ENCODE data around the gene SNX30. TPM values are rescaled to one million over a fixed set of nuclear protein-coding genes. Genes with fewer than 3 reads are reported as not detected.
A peak's percentile ranks its signal among the peaks of the same experiment; 100 is the strongest.

The SNX30 gene
- total RNA-seq, 4 donors from 2014 or later = 12.8 to 16.1 (median 14.4) TPM

DNA sequence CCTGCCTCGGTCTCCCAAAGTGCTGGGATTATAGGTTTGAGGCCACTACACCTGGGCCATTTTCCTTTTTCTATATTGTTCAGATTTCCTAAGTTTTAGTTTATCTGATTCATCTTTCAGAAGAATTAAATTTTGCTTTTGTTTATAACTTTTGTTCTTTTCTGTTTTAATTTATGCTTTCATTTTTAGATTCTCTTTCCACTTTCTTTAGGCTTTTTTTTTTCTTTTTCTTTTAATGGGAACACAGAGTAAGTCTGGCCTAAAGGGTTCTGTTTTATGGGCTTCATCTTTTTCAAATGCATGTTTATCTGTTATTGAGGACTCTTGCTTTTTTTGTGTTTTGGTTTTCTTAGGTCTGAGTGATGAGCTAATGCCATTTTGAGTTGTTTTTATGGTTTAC lies 42.1 kb downstream of the SNX30 start:
- H3K27me3 ChIP-seq = no peaks in the 10 kb centered on the region
- TF ChIP-seq EP300 (IDR thresholded peaks at IDR 0.05) = no peak
- no peak for TF ChIP-seq POLR2A (IDR thresholded peaks at IDR 0.05)
- TF ChIP-seq CTCF (IDR thresholded peaks at IDR 0.05) = no peak
- TF ChIP-seq POLR2AphosphoS5 (IDR thresholded peaks at IDR 0.05) = no peak
- no peaks in the 10 kb centered on the region for H3K4me1 ChIP-seq
- H3K27ac ChIP-seq = no peak overlapping the region
- no peaks in the 10 kb centered on the region for H3K36me3 ChIP-seq
- H3K9me3 ChIP-seq = no peaks in the 10 kb centered on the region
- H3K4me3 ChIP-seq = no peak overlapping the region
- no peak for DNase-seq (ENCODE audit: low spot score in 2 of 2)
- 46% methylated on average over 1 of the region's 1 CpG for WGBS

GRCh38 chr9:112793213-112793810 lies 42.8 kb downstream of the SNX30 start:
- no peaks in the 10 kb centered on the region for H3K27me3 ChIP-seq
- no peaks in the 10 kb centered on the region for H3K9me3 ChIP-seq
- TF ChIP-seq POLR2A (IDR thresholded peaks at IDR 0.05) (no peak), POLR2AphosphoS5 (IDR thresholded peaks at IDR 0.05) (no peak), EP300 (IDR thresholded peaks at IDR 0.05) (no peak), CTCF (IDR thresholded peaks at IDR 0.05) (no peak)
- DNase-seq (ENCODE audit: low spot score in 2 of 2) = peak in 1 of 2 donors; percentile 65
- H3K27ac ChIP-seq = no peak overlapping the region
- no peaks in the 10 kb centered on the region for H3K4me1 ChIP-seq
- no peak overlapping the region for H3K4me3 ChIP-seq
- WGBS = 74% methylated on average over 5 of the region's 5 CpGs
- H3K36me3 ChIP-seq = no peaks in the 10 kb centered on the region

GRCh38 chr9:112794731-112795130 lies 44.2 kb downstream of the SNX30 start:
- H3K36me3 ChIP-seq = no peaks in the 10 kb centered on the region
- no peaks in the 10 kb centered on the region for H3K4me1 ChIP-seq
- no peak overlapping the region for H3K4me3 ChIP-seq
- H3K9me3 ChIP-seq = no peaks in the 10 kb centered on the region
- no peak for DNase-seq (ENCODE audit: low spot score in 2 of 2)
- no peak for TF ChIP-seq POLR2A (IDR thresholded peaks at IDR 0.05)
- TF ChIP-seq POLR2AphosphoS5 (IDR thresholded peaks at IDR 0.05) = no peak
- no peak for TF ChIP-seq EP300 (IDR thresholded peaks at IDR 0.05)
- TF ChIP-seq CTCF (IDR thresholded peaks at IDR 0.05) = no peak
- no peaks in the 10 kb centered on the region for H3K27me3 ChIP-seq
- no peak overlapping the region for H3K27ac ChIP-seq

GRCh38 chr9:112795921-112796320 lies 45.4 kb downstream of the SNX30 start:
- no peak overlapping the region for H3K27ac ChIP-seq

DNA sequence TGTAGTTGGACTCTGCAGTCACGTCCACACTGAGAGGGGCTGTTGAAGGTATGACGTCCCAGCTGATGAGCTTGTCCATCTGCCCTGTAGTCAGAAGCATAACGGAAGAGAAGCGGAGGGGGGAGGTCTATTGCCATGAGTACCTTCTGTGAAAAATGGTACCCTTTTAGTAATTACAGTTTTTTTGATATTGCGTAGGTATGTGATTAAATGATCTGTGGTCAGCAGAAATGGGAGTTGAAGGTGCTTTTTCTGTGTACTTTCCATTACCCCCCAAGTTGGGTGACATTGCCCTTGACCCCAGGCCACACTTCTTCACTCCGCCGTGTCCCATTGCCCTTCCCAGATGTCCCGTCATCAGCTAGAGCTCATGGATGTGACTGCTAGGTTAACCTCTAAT lies 45.9 kb downstream of the SNX30 start:
- H3K4me3 ChIP-seq = no peak overlapping the region
- no peaks in the 10 kb centered on the region for H3K36me3 ChIP-seq
- H3K27me3 ChIP-seq = no peaks in the 10 kb centered on the region
- no peaks in the 10 kb centered on the region for H3K4me1 ChIP-seq
- TF ChIP-seq POLR2A (IDR thresholded peaks at IDR 0.05) (no peak), POLR2AphosphoS5 (IDR thresholded peaks at IDR 0.05) (no peak), CTCF (IDR thresholded peaks at IDR 0.05) (no peak), EP300 (IDR thresholded peaks at IDR 0.05) (no peak)
- no peak overlapping the region for H3K27ac ChIP-seq
- WGBS = 95% methylated on average over 8 of the region's 8 CpGs
- no peak for DNase-seq (ENCODE audit: low spot score in 2 of 2)
- no peaks in the 10 kb centered on the region for H3K9me3 ChIP-seq

More at GRCh38 chr9:112795921-112796320, 45.4 kb downstream of the SNX30 start:
- H3K9me3 ChIP-seq = no peaks in the 10 kb centered on the region
- TF ChIP-seq POLR2A (IDR thresholded peaks at IDR 0.05) (no peak), CTCF (IDR thresholded peaks at IDR 0.05) (no peak), POLR2AphosphoS5 (IDR thresholded peaks at IDR 0.05) (no peak), EP300 (IDR thresholded peaks at IDR 0.05) (no peak)
- no peak overlapping the region for H3K4me3 ChIP-seq
- H3K36me3 ChIP-seq = no peaks in the 10 kb centered on the region
- H3K4me1 ChIP-seq = no peaks in the 10 kb centered on the region
- no peaks in the 10 kb centered on the region for H3K27me3 ChIP-seq
- no peak for DNase-seq (ENCODE audit: low spot score in 2 of 2)
- 74% methylated on average over 4 of the region's 4 CpGs for WGBS
